Esophagus squamous epithelium (tissue), 4 donors: ENCODE results near the gene A1CF.
"Not testable (repeated sequence)": the region's sequence is repeated elsewhere in the genome, so short reads cannot be mapped to it uniquely, and the experiment has no call there.

ENCODE experiments used
- POLR2A ChIP-seq, 4 donors: fragments of 450-650 bp; IDR thresholded peaks; one replicate each; pipeline ENCODE4 v1.6.1; 2017; ENCODE audit warnings: antibody characterized with exemption in 4 of 4, mild to moderate bottlenecking in 4 of 4, moderate library complexity in 3 of 4
- TF ChIP-seq, protein P1 (sequence below), 6 experiments: fragments of 450-650 bp in 4 of 6; fragments of 200-600 bp in 2 of 6; sonication (generic) in 2 of 6; IDR thresholded peaks; one replicate each; pipeline ENCODE4 v1.5.1; 2016 to 2019; ENCODE audit warnings: antibody characterized with exemption in 6 of 6, mild to moderate bottlenecking in 4 of 6, moderate library complexity in 4 of 6

DNA sequence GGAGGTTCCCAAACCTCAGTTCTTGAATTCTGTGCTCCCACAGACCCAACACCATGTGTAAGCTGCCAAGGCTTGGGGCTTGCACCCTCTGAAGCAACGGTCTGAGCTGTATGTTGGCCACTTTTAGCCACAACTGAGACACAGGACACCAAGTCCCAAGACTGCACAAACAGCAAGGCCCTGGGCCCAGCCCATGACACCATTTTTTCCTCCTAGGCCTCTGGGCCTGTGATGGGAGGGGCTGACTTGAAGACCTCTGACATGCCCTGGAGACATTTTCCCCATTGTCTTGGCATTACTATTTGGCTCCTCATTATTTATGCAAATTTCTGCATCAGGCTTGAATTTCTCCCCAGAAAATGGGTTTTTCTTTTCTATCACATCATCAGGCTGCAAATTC is 38.0 kb upstream of the A1CF start:
- TF ChIP-seq, protein P1, sequence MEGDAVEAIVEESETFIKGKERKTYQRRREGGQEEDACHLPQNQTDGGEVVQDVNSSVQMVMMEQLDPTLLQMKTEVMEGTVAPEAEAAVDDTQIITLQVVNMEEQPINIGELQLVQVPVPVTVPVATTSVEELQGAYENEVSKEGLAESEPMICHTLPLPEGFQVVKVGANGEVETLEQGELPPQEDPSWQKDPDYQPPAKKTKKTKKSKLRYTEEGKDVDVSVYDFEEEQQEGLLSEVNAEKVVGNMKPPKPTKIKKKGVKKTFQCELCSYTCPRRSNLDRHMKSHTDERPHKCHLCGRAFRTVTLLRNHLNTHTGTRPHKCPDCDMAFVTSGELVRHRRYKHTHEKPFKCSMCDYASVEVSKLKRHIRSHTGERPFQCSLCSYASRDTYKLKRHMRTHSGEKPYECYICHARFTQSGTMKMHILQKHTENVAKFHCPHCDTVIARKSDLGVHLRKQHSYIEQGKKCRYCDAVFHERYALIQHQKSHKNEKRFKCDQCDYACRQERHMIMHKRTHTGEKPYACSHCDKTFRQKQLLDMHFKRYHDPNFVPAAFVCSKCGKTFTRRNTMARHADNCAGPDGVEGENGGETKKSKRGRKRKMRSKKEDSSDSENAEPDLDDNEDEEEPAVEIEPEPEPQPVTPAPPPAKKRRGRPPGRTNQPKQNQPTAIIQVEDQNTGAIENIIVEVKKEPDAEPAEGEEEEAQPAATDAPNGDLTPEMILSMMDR (IDR thresholded peaks at IDR 0.05): not testable (repeated sequence)
- not testable (repeated sequence) for TF ChIP-seq POLR2A (IDR thresholded peaks at IDR 0.05)
